Endothelial cell of umbilical vein (primary cell): ENCODE measurements around the gene HAPLN2. TPM values are rescaled to one million over a fixed set of nuclear protein-coding genes. Genes with fewer than 3 reads are reported as not detected.

ENCODE experiments used
- BruUV-seq: library from RNA; stranded (reverse); fragments of 400-500 nt; replicated peaks from 2 replicates; lab custom pipeline; 2021; lab: Mats Ljungman, UMichigan
- CTCF ChIA-PET: fragments of 300-600, 350-600 bp; sonication (Branson Sonifier 250); formaldehyde crosslinking; loops from one replicate; lab custom pipeline; 2021; ENCODE audit warnings: antibody characterized with exemption, inconsistent platforms; lab: Charles Lee
- POLR2A ChIA-PET: fragments of 300-600, 350-600 bp; sonication (Branson Sonifier 250); formaldehyde crosslinking; loops from one replicate; lab custom pipeline; 2021; ENCODE audit warnings: antibody characterized with exemption, inconsistent platforms; lab: Charles Lee
- DNase-seq: peaks from one replicate; pipeline ENCODE4 v3.0.0-alpha.2; 2011; ENCODE audit warnings: low read depth, low spot score
- FAIRE-seq: peaks from 2 replicates; lab custom pipeline; 2011; peaks lifted over from hg19 to GRCh38; lab: Jason Lieb, UNC
- H2AFZ ChIP-seq: 2 replicates; pipeline ENCODE4 v1.6.0; 2012; ENCODE audit warnings: low read depth, low read length, control low read depth, inconsistent platforms
- H3K27ac ChIP-seq: 2 replicates; pipeline ENCODE4 v1.5.1; 2011; ENCODE audit warnings: low read depth, mild to moderate bottlenecking, control low read depth, low read length, moderate library complexity; ENCODE audit not compliant: insufficient read depth
- H3K27me3 ChIP-seq, 2 experiments: 2 replicates each; pipeline versions ENCODE4 v1.6.0 to v1.6.1; 2011; ENCODE audit warnings: low read length in 2 of 2, mixed read lengths in 1 of 2; ENCODE audit not compliant: control insufficient read depth in 2 of 2, insufficient read depth in 2 of 2
- H3K36me3 ChIP-seq, 2 experiments: 2 replicates in 1 of 2; 3 replicates in 1 of 2; pipeline ENCODE4 v1.5.1; 2011; ENCODE audit warnings: low read length in 2 of 2, mild to moderate bottlenecking in 1 of 2, moderate library complexity in 1 of 2; ENCODE audit not compliant: control insufficient read depth in 2 of 2, insufficient read depth in 2 of 2; ENCODE audit errors: extremely low read depth in 1 of 2
- H3K4me1 ChIP-seq: 3 replicates; pipeline ENCODE4 v1.5.1; 2011; ENCODE audit warnings: mild to moderate bottlenecking, low read length; ENCODE audit not compliant: control insufficient read depth, insufficient read depth; ENCODE audit errors: extremely low read depth
- H3K4me2 ChIP-seq: 2 replicates; pipeline ENCODE4 v1.6.1; 2011; ENCODE audit warnings: low read length, control low read depth, mixed read lengths; ENCODE audit not compliant: insufficient read depth
- H3K4me3 ChIP-seq, 3 experiments: fragments of 200-600 bp in 1 of 3; sonication (generic), shearing (Covaris generic) in 1 of 3; replicated peaks in 1 of 3; 2 replicates each; pipeline ENCODE4 v1.5.1; 2011 to 2016; ENCODE audit warnings: control low read depth in 3 of 3, low read length in 3 of 3, mild to moderate bottlenecking in 2 of 3, inconsistent platforms in 1 of 3, low read depth in 1 of 3, moderate library complexity in 1 of 3; ENCODE audit not compliant: insufficient read depth in 1 of 3
- H3K79me2 ChIP-seq: 2 replicates; pipeline ENCODE4 v1.6.0; 2012; ENCODE audit warnings: low read length, inconsistent platforms; ENCODE audit not compliant: control insufficient read depth, insufficient read depth
- H3K9ac ChIP-seq: replicated peaks from 2 replicates; pipeline ENCODE3; 2011; ENCODE audit warnings: low read length, control low read depth; ENCODE audit not compliant: insufficient read depth; ENCODE audit errors: extremely low read depth
- H3K9me1 ChIP-seq: replicated peaks from 3 replicates; pipeline ENCODE4 v1.6.0; 2011; ENCODE audit warnings: mild to moderate bottlenecking, low read length; ENCODE audit not compliant: control insufficient read depth, insufficient read depth; ENCODE audit errors: extremely low read depth
- H3K9me3 ChIP-seq: replicated peaks from 2 replicates; pipeline ENCODE4 v1.5.1; 2012; ENCODE audit warnings: low read length, inconsistent platforms; ENCODE audit not compliant: control insufficient read depth, insufficient read depth
- H4K20me1 ChIP-seq: replicated peaks from 2 replicates; pipeline ENCODE3; 2011; ENCODE audit warnings: mild to moderate bottlenecking, low read length; ENCODE audit not compliant: control insufficient read depth, insufficient read depth; ENCODE audit errors: extremely low read depth
- MYC ChIP-seq: IDR thresholded peaks from one replicate; pipeline ENCODE4 v1.6.1; 2011; ENCODE audit warnings: mild to moderate bottlenecking, low read depth, low read length
- POLR2A ChIP-seq: IDR thresholded peaks from 2 replicates; pipeline ENCODE4 v1.6.1; 2012; ENCODE audit warnings: low read depth, mild to moderate bottlenecking, control low read depth, low read length
- POLR2AphosphoS5 ChIP-seq: IDR thresholded peaks from 2 replicates; pipeline ENCODE4 v1.6.1; 2012; ENCODE audit warnings: low read depth, mild to moderate bottlenecking, control low read depth, low read length, moderate library complexity; ENCODE audit not compliant: insufficient read depth
- dilution Hi-C: fragments of 300-500 bp; cut with MboI; formaldehyde crosslinking; loops from one replicate; pipeline ENCODE4 v1.15.0; 2019; ENCODE audit warnings: low sequenced_read_pairs; ENCODE audit not compliant: extremely low pct_ligation_motif_present
- intact Hi-C: fragments of 100-400 bp; cut with micrococcal nuclease; formaldehyde crosslinking; loops from one replicate; pipeline ENCODE4 v1.10.0; 2022
- polyA plus RNA-seq, 4 experiments: library from polyadenylated mRNA; depleted of rRNA in 3 of 4; stranded (reverse) in 3 of 4; unstranded in 1 of 4; fragments of >200 nt; gene quantifications; 2 replicates each; pipeline versions ENCODE4 v1.2.1 to v1.2.3, GENCODE V29; 2011 to 2012; ENCODE audit warnings: missing spikeins in 1 of 4
- total RNA-seq: library from RNA; stranded (reverse); gene quantifications from 2 replicates; pipeline ENCODE4 v1.2.3, GENCODE V29; 2021
- TF ChIP-seq, protein P1 (sequence below): IDR thresholded peaks from 2 replicates; pipeline ENCODE4 v1.6.1; 2011; ENCODE audit not compliant: insufficient read depth, insufficient read length
- TF ChIP-seq, protein P2 (sequence below), 2 donors: IDR thresholded peaks; 1 replicate in 1 of 2; 2 replicates in 1 of 2; pipeline ENCODE4 v1.5.1; 2011; ENCODE audit warnings: low read length in 2 of 2, mild to moderate bottlenecking in 2 of 2, moderate library complexity in 2 of 2, control low read depth in 1 of 2, inconsistent platforms in 1 of 2, low read depth in 1 of 2; ENCODE audit not compliant: insufficient read depth in 1 of 2; ENCODE audit errors: extremely low read depth in 1 of 2

The HAPLN2 gene
- total and polyA plus RNA-seq, 2 donors (not counting 3 experiments of a cell fraction or from before 2014, with no cell fraction given), result not detected

DNA sequence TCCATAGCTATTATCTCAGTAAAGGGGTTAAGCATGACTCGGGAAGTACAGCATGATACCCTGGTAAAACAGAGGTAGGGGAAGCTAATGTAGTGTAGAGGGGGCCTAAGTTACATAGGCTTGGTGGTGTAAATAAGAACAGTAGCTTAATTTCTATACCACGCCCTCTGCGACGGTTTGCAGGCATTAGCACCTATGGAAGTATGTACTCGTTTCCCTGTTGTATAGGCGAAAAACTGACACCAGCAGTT lies 28.1 kb upstream of the HAPLN2 start:
- FAIRE-seq (no peak), DNase-seq (no peak)
- Histone ChIP-seq H3K9me3 (no peaks in the 10 kb centered on the region), H3K79me2 (peaks cover 5% of the 10 kb centered on the region), H3K4me2 (peak overlapping the region; percentile 79), H2AFZ (peak overlapping the region; percentile 75), H3K4me3 (peak overlapping the region in 2 of 3 experiments; percentile 75 to 77), H3K9me1 (no peaks in the 10 kb centered on the region), H3K9ac (no peak overlapping the region), H3K4me1 (peaks cover 17% of the 10 kb centered on the region), H3K27ac (no peak overlapping the region), H3K36me3 (peaks cover 0 to 20% of the 10 kb centered on the region in 2 experiments), H4K20me1 (no peaks in the 10 kb centered on the region), H3K27me3 (no peaks in the 10 kb centered on the region)
- TF ChIP-seq POLR2A, result no peak
- TF ChIP-seq, protein P1, sequence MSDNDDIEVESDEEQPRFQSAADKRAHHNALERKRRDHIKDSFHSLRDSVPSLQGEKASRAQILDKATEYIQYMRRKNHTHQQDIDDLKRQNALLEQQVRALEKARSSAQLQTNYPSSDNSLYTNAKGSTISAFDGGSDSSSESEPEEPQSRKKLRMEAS, result no peak
- TF ChIP-seq, protein P2, sequence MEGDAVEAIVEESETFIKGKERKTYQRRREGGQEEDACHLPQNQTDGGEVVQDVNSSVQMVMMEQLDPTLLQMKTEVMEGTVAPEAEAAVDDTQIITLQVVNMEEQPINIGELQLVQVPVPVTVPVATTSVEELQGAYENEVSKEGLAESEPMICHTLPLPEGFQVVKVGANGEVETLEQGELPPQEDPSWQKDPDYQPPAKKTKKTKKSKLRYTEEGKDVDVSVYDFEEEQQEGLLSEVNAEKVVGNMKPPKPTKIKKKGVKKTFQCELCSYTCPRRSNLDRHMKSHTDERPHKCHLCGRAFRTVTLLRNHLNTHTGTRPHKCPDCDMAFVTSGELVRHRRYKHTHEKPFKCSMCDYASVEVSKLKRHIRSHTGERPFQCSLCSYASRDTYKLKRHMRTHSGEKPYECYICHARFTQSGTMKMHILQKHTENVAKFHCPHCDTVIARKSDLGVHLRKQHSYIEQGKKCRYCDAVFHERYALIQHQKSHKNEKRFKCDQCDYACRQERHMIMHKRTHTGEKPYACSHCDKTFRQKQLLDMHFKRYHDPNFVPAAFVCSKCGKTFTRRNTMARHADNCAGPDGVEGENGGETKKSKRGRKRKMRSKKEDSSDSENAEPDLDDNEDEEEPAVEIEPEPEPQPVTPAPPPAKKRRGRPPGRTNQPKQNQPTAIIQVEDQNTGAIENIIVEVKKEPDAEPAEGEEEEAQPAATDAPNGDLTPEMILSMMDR (IDR thresholded peaks at IDR 0.05; ENCODE audit: extremely low read depth in 1 of 2, insufficient read depth in 1 of 2, low read depth in 1 of 2, low read length in 2 of 2), result no peak
- TSS peak; percentile 3 for BruUV-seq
- POLR2A ChIA-PET, result interaction anchor here (1.8 kb wide), 1 partner anchor 10 kb away, joined by 9 read pairs; the partner anchor contains the start of gene GPATCH4
- CTCF ChIA-PET, result interaction anchor here (0.7 to 4.9 kb wide), 11 partner anchors 8 to 205 kb away, joined by 3 to 32 read pairs (median 4); partner anchors contain the start of genes GPATCH4 and TTC24
- intact Hi-C loops (loop anchor here (5.0 kb wide), 1 partner anchor 89 kb away; the partner anchor contains the start of gene MEF2D), dilution Hi-C loops (no loop called here)

DNA sequence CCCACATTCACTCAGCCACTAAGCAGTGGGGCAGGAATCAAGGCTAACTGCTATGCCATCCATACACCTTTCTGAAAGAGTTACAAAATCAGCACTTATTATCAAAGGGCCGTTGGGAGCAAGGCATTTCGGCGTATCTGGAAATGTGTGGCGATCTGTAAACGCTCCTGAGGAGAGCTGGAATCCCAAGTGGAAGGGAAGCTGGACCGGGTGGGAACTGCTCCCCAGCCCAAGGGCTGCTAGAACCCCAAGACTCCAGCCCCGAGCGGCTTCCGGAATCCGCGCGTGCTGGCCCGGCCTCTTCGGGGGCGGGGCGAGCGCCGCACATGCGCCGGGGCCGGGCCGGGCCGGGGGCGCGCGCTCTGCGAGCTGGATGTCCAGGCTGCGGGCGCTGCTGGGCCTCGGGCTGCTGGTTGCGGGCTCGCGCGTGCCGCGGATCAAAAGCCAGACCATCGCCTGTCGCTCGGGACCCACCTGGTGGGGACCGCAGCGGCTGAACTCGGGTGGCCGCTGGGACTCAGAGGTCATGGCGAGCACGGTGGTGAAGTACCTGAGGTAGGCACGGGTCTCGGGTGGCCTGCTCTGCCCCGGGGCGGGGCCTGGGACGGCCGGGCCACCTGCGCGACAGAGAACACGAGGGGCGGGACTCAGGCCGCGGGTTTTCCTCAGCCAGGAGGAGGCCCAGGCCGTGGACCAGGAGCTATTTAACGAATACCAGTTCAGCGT lies 27.6 kb upstream of the HAPLN2 start, which contains the start of gene NAXE:
NAXE (plus strand) TSS at position 345 of the 726 bp plus-strand sequence; CDS start at position 374, 29 bp downstream.
- H3K4me1 ChIP-seq, result peaks cover 17% of the 10 kb centered on the region
- no peaks in the 10 kb centered on the region for H4K20me1 ChIP-seq
- H3K9me1 ChIP-seq, result no peaks in the 10 kb centered on the region
- peak within 1 kb of the TSS; percentile 75 for H2AFZ ChIP-seq
- DNase-seq (peak; percentile 67), FAIRE-seq (peak; percentile 93)
- peaks cover 0 to 24% of the 10 kb centered on the region in 2 experiments for H3K36me3 ChIP-seq
- peaks cover 5% of the 10 kb centered on the region for H3K79me2 ChIP-seq
- ChIA-PET CTCF (interaction anchor here (1.0 to 4.9 kb wide), 11 partner anchors 8 to 206 kb away, joined by 3 to 32 read pairs (median 4); partner anchors contain the start of genes GPATCH4 and TTC24), POLR2A (interaction anchor here (1.8 kb wide), 1 partner anchor 10 kb away, joined by 9 read pairs; the partner anchor contains the start of gene GPATCH4)
- intact Hi-C loops, result loop anchor here (5.0 kb wide), 1 partner anchor 89 kb away; the partner anchor contains the start of gene MEF2D
- peak within 1 kb of the TSS; percentile 32 for H3K27ac ChIP-seq
- H3K9ac ChIP-seq, result peak within 1 kb of the TSS; percentile 67
- no peak for TF ChIP-seq MYC
- peak; percentile 93 for TF ChIP-seq POLR2A
- TF ChIP-seq POLR2AphosphoS5, result peak; percentile 91
- no peaks in the 10 kb centered on the region for H3K27me3 ChIP-seq
- H3K4me2 ChIP-seq, result peak within 1 kb of the TSS; percentile 79
- BruUV-seq, result no TSS peak
- H3K9me3 ChIP-seq, result no peaks in the 10 kb centered on the region
- peak within 1 kb of the TSS; percentile 52 to 77 (median 75) for H3K4me3 ChIP-seq
- dilution Hi-C loops, result no loop called here
